WI38 (cell line): ENCODE data around the gene CREB3L4.

Experiments
- H3K4me3 ChIP-seq: 2 replicates; pipeline ENCODE4 v1.5.1; 2011; ENCODE audit warnings: low read depth, mild to moderate bottlenecking, control low read depth, low read length
- TF ChIP-seq, protein P1 (sequence below): IDR thresholded peaks from 2 replicates; pipeline ENCODE4 v1.5.1; 2012; ENCODE audit warnings: low read depth, mild to moderate bottlenecking, control low read depth, low read length

The CREB3L4 gene

DNA sequence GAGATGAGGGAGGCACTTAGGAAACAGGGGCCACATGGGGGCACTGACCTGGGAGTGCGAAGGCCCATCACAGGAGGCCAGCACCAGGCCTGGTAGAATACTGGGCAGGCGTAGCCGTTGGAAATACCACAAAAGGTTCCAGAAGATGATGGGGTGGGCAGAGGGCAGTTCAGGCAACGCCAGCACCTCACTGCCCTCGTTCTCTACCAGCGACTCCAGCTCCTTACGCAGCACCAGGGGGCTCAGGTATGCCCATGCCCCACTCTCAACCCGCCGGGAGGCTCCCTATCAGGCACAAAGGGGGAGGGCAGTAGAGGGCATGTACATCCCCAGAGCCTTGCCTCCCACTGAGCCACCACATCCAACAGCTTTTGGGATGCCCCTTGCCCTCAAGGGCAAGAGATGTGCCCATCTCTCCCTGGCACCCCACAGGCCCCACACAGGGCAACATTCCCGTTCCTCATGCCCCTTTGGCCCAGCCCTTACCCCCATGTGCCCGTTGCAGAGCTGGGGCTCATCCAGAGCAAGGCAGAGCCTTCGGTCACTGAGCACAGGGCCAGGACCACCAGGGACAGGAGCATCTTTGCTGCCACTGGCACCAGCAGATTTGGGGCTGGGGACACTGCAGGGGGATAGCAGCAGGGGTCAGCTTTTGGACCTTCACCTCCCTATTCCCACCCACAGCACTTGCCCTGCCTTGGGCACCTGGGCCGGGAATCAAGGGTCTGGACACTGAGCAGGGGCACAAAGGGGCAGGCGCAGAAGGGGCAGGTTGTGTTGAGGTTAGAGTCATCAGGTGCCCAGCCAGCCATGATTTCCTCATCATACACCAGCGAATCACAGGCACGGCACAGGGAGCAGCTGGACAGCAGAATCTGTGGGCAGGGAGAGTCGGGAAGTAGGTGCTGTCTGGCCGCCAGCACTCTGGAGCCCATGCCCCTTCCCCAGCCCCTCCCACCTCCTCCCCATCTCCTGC lies 35.3 kb upstream of the CREB3L4 start:
- TF ChIP-seq, protein P1, sequence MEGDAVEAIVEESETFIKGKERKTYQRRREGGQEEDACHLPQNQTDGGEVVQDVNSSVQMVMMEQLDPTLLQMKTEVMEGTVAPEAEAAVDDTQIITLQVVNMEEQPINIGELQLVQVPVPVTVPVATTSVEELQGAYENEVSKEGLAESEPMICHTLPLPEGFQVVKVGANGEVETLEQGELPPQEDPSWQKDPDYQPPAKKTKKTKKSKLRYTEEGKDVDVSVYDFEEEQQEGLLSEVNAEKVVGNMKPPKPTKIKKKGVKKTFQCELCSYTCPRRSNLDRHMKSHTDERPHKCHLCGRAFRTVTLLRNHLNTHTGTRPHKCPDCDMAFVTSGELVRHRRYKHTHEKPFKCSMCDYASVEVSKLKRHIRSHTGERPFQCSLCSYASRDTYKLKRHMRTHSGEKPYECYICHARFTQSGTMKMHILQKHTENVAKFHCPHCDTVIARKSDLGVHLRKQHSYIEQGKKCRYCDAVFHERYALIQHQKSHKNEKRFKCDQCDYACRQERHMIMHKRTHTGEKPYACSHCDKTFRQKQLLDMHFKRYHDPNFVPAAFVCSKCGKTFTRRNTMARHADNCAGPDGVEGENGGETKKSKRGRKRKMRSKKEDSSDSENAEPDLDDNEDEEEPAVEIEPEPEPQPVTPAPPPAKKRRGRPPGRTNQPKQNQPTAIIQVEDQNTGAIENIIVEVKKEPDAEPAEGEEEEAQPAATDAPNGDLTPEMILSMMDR = no peak
- no peak overlapping the region for H3K4me3 ChIP-seq

DNA sequence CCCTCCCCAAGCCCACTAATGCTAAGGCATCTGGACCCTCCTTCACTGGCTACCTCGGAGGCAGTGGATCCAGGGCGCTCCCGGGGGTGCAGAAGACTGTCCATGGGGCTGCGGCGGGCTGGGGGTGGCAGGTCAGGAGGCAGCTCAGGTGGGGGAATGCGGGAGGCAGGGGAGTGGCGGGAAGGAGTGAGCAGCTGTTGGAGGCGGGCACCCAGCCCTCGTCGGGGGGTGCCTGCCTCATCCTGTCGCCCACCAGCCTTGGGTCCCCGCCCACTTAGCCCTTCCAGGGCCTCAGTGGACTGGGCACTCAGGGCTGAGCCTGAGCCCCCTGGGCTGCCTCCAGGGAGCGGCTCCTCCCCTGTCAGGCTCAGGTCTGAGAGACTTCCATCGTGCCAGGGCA lies 34.3 kb upstream of the CREB3L4 start:
- TF ChIP-seq, protein P1 = no peak
- H3K4me3 ChIP-seq = no peak overlapping the region

DNA sequence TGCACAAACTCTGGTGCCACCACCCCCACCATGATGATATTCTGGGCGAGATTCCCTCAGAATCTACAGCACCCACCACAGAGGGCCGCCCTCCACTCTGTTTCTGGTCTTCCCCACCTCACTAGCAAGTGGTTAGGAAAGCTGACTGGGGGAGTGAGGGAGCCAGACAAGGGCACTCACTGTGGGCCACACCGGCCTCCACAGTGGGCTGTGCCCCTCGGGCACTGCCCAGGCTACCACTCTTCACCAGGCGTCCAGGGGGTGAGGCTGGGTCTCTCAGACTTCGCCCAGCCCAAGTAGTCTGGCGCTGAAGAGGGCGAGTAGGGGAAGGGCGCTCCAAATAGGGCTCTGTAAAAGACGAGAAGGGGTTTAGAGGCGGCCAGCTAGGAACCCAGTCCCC lies 33.7 kb upstream of the CREB3L4 start:
- no peak overlapping the region for H3K4me3 ChIP-seq
- TF ChIP-seq, protein P1 = no peak

DNA sequence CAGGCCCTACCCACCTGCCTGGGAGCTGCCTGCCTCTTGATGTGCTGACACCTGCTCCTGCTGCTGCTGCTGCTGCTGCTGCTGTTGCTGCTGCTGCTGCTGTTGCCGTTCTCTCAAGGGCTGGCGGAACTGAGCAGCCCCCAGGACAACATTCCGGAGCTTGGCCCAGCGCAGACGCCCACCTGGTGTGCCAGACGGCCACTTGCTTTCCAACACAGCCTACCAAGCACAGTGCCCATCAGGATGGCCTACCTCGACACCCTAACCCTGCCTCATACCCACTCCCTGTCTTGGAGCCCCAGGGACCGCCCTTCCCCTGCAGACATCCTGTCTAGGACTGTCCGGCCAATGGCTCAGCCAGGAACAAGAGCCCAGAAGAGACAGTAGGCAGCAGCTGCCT lies 33.0 kb upstream of the CREB3L4 start:
- no peak overlapping the region for H3K4me3 ChIP-seq
- TF ChIP-seq, protein P1 = no peak

DNA sequence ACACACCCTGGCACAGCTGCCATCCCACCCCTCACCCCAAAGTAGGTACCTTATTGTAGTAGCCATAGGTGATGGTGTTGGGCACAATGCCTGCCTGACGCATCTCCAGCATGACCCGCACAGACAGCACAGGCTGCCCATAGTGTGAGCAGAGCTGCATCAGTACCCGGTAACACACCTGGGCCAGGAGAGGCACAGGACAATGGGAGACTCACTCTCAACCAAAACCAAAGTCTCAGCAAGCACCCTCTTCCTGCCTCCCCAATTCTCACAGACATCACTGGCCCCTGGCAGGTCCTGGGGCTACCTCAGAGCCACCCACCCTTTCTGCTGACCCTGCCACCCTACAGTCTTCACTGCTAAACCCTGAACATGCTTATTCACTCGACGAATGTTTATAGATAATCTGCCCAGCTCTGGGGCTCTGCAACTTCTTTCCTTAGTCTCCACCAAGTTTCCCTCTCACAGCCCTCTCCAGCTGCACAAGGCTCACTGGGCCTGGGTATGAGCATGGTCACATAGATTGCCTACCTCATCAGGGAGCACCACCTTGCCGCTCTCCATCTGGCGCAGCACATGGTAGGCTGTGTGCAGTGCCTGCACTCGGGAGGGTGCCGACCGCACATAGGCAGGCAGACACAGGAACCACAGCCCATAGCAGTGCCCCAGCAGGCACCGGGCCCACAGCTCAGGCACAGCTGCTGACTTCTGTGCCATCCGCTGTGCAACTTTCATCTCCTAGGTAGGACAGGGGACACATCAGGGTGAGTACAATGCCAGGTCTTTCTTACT lies 31.5 kb upstream of the CREB3L4 start:
- TF ChIP-seq, protein P1 = no peak
- no peak overlapping the region for H3K4me3 ChIP-seq

DNA sequence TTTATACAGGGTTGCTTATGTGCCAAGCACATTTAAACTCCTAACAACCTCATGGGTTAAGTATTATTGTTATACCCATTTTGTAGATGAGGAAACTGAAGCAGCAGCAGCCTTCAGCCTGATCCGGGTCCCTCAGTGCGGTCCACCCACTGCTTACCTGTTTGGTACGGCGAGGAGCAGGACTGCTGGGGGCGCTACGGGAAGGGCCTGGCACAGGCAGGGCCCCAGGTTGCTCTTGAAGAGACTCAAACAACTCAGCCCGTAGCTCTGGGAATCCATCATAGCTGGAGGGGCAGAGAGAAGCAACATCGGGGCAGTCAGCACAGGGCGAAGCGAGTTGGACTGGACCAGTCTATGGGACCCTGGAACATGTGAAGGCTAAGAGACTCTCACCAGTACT lies 30.4 kb upstream of the CREB3L4 start:
- H3K4me3 ChIP-seq = no peak overlapping the region
- TF ChIP-seq, protein P1 = no peak

DNA sequence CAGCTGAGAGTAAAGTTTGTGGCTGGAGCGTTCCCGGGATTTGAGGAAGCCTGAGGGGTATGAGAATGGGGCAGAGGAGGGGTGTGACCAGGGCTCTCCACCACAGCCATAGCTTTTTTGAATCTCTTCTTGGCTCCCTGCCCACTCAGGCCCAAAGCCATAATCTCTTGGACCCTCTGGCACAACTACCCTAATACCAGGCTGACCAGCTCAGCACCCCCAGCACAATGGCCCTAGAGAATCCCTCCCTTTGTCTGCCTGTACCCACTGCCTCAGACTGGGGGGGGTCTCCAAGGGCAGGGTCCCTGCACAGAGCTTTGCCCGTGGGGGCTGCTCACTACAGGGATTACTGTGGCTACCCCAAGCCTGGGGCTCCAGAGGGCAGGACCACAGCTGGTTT lies 28.7 kb upstream of the CREB3L4 start:
- TF ChIP-seq, protein P1 = no peak
- H3K4me3 ChIP-seq = no peak overlapping the region
